GM23338 (cell line): ENCODE measurements around the gene ZDHHC17. TPM values are rescaled to one million over a fixed set of nuclear protein-coding genes. Genes with fewer than 3 reads are reported as not detected.

Experiments
- ATAC-seq: fragments of 200-7000 bp; cut with Tn5 transposase; 3 replicates; pipeline ENCODE4 v1.9.1; 2020
- DNase-seq: peaks from one replicate; pipeline ENCODE4 v3.0.0-alpha.2; 2015; ENCODE audit warnings: low spot score
- H2AFZ ChIP-seq: fragments of 200-600 bp; sonication (generic); 2 replicates; pipeline ENCODE4 v1.8.0; 2016; ENCODE audit warnings: antibody characterized with exemption, mild to moderate bottlenecking, moderate library complexity
- H3F3A ChIP-seq: fragments of 200-600 bp; sonication (generic); replicated peaks from 2 replicates; pipeline ENCODE4 v1.8.0; 2017; ENCODE audit warnings: antibody characterized with exemption, mixed run types, low read depth
- H3K27ac ChIP-seq: fragments of 200-600 bp; sonication (generic); 2 replicates; pipeline ENCODE4 v1.6.1; 2016; ENCODE audit warnings: low read depth
- H3K27me3 ChIP-seq: fragments of 200-600 bp; sonication (generic); 2 replicates; pipeline ENCODE4 v1.8.0; 2016; ENCODE audit warnings: mild to moderate bottlenecking, mixed run types, moderate library complexity; ENCODE audit not compliant: insufficient read depth
- H3K36me3 ChIP-seq: fragments of 200-600 bp; sonication (generic); 2 replicates; pipeline ENCODE4 v1.8.0; 2016; ENCODE audit warnings: mild to moderate bottlenecking; ENCODE audit not compliant: insufficient read depth
- H3K4me1 ChIP-seq: fragments of 200-600 bp; sonication (generic); 2 replicates; pipeline ENCODE4 v1.8.0; 2016; ENCODE audit warnings: mild to moderate bottlenecking, moderate library complexity; ENCODE audit not compliant: insufficient read depth
- H3K4me2 ChIP-seq: fragments of 200-600 bp; sonication (generic); 2 replicates; pipeline ENCODE4 v1.7.1; 2017; ENCODE audit warnings: mixed run types
- H3K4me3 ChIP-seq: fragments of 200-600 bp; sonication (generic); 2 replicates; pipeline ENCODE4 v1.6.1; 2016; ENCODE audit warnings: mixed run types
- H3K79me2 ChIP-seq: fragments of 200-600 bp; sonication (generic); replicated peaks from 2 replicates; pipeline ENCODE4 v1.8.0; 2017; ENCODE audit warnings: mild to moderate bottlenecking; ENCODE audit not compliant: insufficient read depth
- H3K9me2 ChIP-seq: fragments of 200-600 bp; sonication (generic); 2 replicates; pipeline ENCODE4 v1.8.0; 2017; ENCODE audit not compliant: insufficient read depth
- H4K20me1 ChIP-seq: fragments of 200-600 bp; sonication (generic); replicated peaks from 2 replicates; pipeline ENCODE4 v1.8.0; 2017; ENCODE audit warnings: mild to moderate bottlenecking; ENCODE audit not compliant: insufficient read depth
- H3K27ac Mint-ChIP-seq: 2 replicates; pipeline ENCODE4 v1.8.0; 2020; ENCODE audit warnings: inconsistent platforms, mild to moderate bottlenecking, moderate library complexity, mixed read lengths
- H3K27me3 Mint-ChIP-seq: 3 replicates; pipeline ENCODE4 v1.8.0; 2022; ENCODE audit warnings: low read depth, mild to moderate bottlenecking, moderate library complexity, mixed read lengths, inconsistent platforms; ENCODE audit not compliant: insufficient read depth, poor library complexity
- H3K36me3 Mint-ChIP-seq: 3 replicates; pipeline ENCODE4 v1.8.0; 2021; ENCODE audit warnings: low read depth, mild to moderate bottlenecking, inconsistent platforms, moderate library complexity, mixed read lengths
- H3K4me1 Mint-ChIP-seq: 3 replicates; pipeline ENCODE4 v1.8.0; 2020; ENCODE audit warnings: mild to moderate bottlenecking, inconsistent platforms, mixed read lengths
- H3K4me3 Mint-ChIP-seq: 3 replicates; pipeline ENCODE4 v1.8.0; 2021; ENCODE audit warnings: moderate library complexity, mild to moderate bottlenecking, inconsistent platforms, mixed read lengths
- H3K9me3 Mint-ChIP-seq: 3 replicates; pipeline ENCODE4 v1.8.0; 2020; ENCODE audit warnings: moderate library complexity, mild to moderate bottlenecking, inconsistent platforms, mixed read lengths
- CREB1 ChIP-seq: fragments of 250-450 bp; sonication (Bioruptor Pico); IDR thresholded peaks from 2 replicates; pipeline ENCODE4 v1.5.0; 2020; ENCODE audit warnings: low read depth, mild to moderate bottlenecking, moderate library complexity
- EZH2 ChIP-seq: fragments of 200-600 bp; sonication (generic); IDR thresholded peaks from one replicate; pipeline ENCODE4 v1.8.0; 2017; ENCODE audit warnings: antibody characterized with exemption, mild to moderate bottlenecking, low read depth; ENCODE audit not compliant: unreplicated experiment
- EZH2phosphoT487 ChIP-seq: fragments of 200-600 bp; sonication (generic); IDR thresholded peaks from one replicate; pipeline ENCODE4 v1.8.1; 2018; ENCODE audit warnings: antibody characterized with exemption; ENCODE audit not compliant: unreplicated experiment
- JUNB ChIP-seq: IDR thresholded peaks from one replicate; pipeline ENCODE4 v1.6.1; 2016; ENCODE audit warnings: antibody characterized with exemption; ENCODE audit not compliant: unreplicated experiment
- NANOG ChIP-seq: IDR thresholded peaks from 2 replicates; pipeline ENCODE4 v1.6.1; 2016; ENCODE audit warnings: antibody characterized with exemption, borderline replicate concordance
- POLR2AphosphoS5 ChIP-seq: IDR thresholded peaks from 2 replicates; pipeline ENCODE4 v1.6.1; 2016; ENCODE audit warnings: antibody characterized with exemption, low read depth
- STAT1 ChIP-seq: IDR thresholded peaks from one replicate; pipeline ENCODE4 v1.6.1; 2016; ENCODE audit warnings: antibody characterized with exemption; ENCODE audit not compliant: unreplicated experiment
- ZNF114 ChIP-seq: fragments of 250-450 bp; sonication (Bioruptor Pico); IDR thresholded peaks from 2 replicates; pipeline ENCODE4 v1.5.0; 2020; ENCODE audit warnings: mild to moderate bottlenecking, moderate library complexity
- ZNF331 ChIP-seq: fragments of 250-450 bp; sonication (Bioruptor Pico); IDR thresholded peaks from 2 replicates; pipeline ENCODE4 v1.5.0; 2020; ENCODE audit warnings: low read depth, mild to moderate bottlenecking, moderate library complexity
- polyA plus RNA-seq: library from polyadenylated mRNA; unstranded; fragments of >200 nt; fragmentation: Nextera tagmentation; extraction: Ambion mirVana; gene quantifications from 2 replicates; pipeline ENCODE4 v1.2.1, GENCODE V29; 2016
- total RNA-seq: library from RNA; depleted of rRNA; stranded (reverse); fragments of >200 nt; shearing (Covaris generic); gene quantifications from 2 replicates; pipeline ENCODE4 v1.2.3, GENCODE V29; 2014
- TF ChIP-seq, protein P1 (sequence below): IDR thresholded peaks from one replicate; pipeline ENCODE4 v1.6.1; 2018; ENCODE audit warnings: antibody characterized with exemption; ENCODE audit not compliant: unreplicated experiment
- TF ChIP-seq, protein P2 (sequence below), 2 experiments: fragments of 200-600 bp in 1 of 2; sonication (generic) in 1 of 2; conservative IDR thresholded peaks; 2 replicates each; pipeline versions ENCODE4 v1.5.1 to v1.6.1; 2016 to 2017; ENCODE audit warnings: antibody characterized with exemption in 2 of 2, low read depth in 2 of 2, mild to moderate bottlenecking in 2 of 2, moderate library complexity in 1 of 2
- TF ChIP-seq, protein P3 (sequence below): IDR thresholded peaks from 2 replicates; pipeline ENCODE4 v1.6.1; 2016; ENCODE audit warnings: antibody characterized with exemption
- TF ChIP-seq, protein P4 (sequence below): fragments of 250-450 bp; sonication (Bioruptor Pico); IDR thresholded peaks from 2 replicates; pipeline ENCODE4 v1.5.0; 2020; ENCODE audit warnings: mild to moderate bottlenecking, moderate library complexity

The ZDHHC17 gene
- total and polyA plus RNA-seq, 2 experiments from 2014 or later: 15.7 to 43.5 TPM

DNA sequence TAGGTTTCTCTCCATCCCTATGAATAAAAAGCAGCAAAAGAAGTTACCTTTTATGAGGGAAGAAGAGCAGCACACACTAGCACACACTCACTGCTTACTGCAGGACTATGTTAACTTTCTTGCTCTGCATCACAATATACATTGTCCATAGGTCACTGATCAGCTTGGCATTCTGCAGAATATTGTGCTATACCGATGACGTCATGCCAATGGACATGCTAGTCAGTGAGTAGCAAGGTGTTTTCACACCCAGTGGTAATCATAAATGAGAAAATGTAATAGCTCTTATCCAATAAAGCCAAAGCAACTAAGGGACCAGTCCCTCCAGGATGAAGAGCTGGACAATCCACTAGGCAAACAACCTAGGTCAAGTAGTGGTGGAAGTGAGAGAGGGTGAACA lies 16.7 kb upstream of the ZDHHC17 start:
- no peak overlapping the region for H3K4me3 Mint-ChIP-seq
- no peak for ATAC-seq

More for the DNA sequence above, 16.7 kb upstream of the ZDHHC17 start:
- Histone ChIP-seq H2AFZ (no peak overlapping the region), H4K20me1 (no peaks in the 10 kb centered on the region), H3K27me3 (no peaks in the 10 kb centered on the region), H3K4me2 (no peak overlapping the region), H3K4me3 (no peak overlapping the region), H3K36me3 (no peaks in the 10 kb centered on the region), H3K27ac (no peak overlapping the region), H3K9me2 (peaks cover 8% of the 10 kb centered on the region), H3F3A (no peaks in the 10 kb centered on the region), H3K4me1 (no peaks in the 10 kb centered on the region), H3K79me2 (no peaks in the 10 kb centered on the region)
- no peak for TF ChIP-seq EZH2
- TF ChIP-seq ZNF114 (CRISPR knock-in tag): no peak
- TF ChIP-seq POLR2AphosphoS5: no peak
- no peak for TF ChIP-seq NANOG
- TF ChIP-seq, protein P1, sequence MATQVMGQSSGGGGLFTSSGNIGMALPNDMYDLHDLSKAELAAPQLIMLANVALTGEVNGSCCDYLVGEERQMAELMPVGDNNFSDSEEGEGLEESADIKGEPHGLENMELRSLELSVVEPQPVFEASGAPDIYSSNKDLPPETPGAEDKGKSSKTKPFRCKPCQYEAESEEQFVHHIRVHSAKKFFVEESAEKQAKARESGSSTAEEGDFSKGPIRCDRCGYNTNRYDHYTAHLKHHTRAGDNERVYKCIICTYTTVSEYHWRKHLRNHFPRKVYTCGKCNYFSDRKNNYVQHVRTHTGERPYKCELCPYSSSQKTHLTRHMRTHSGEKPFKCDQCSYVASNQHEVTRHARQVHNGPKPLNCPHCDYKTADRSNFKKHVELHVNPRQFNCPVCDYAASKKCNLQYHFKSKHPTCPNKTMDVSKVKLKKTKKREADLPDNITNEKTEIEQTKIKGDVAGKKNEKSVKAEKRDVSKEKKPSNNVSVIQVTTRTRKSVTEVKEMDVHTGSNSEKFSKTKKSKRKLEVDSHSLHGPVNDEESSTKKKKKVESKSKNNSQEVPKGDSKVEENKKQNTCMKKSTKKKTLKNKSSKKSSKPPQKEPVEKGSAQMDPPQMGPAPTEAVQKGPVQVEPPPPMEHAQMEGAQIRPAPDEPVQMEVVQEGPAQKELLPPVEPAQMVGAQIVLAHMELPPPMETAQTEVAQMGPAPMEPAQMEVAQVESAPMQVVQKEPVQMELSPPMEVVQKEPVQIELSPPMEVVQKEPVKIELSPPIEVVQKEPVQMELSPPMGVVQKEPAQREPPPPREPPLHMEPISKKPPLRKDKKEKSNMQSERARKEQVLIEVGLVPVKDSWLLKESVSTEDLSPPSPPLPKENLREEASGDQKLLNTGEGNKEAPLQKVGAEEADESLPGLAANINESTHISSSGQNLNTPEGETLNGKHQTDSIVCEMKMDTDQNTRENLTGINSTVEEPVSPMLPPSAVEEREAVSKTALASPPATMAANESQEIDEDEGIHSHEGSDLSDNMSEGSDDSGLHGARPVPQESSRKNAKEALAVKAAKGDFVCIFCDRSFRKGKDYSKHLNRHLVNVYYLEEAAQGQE: no peak
- TF ChIP-seq, protein P2, sequence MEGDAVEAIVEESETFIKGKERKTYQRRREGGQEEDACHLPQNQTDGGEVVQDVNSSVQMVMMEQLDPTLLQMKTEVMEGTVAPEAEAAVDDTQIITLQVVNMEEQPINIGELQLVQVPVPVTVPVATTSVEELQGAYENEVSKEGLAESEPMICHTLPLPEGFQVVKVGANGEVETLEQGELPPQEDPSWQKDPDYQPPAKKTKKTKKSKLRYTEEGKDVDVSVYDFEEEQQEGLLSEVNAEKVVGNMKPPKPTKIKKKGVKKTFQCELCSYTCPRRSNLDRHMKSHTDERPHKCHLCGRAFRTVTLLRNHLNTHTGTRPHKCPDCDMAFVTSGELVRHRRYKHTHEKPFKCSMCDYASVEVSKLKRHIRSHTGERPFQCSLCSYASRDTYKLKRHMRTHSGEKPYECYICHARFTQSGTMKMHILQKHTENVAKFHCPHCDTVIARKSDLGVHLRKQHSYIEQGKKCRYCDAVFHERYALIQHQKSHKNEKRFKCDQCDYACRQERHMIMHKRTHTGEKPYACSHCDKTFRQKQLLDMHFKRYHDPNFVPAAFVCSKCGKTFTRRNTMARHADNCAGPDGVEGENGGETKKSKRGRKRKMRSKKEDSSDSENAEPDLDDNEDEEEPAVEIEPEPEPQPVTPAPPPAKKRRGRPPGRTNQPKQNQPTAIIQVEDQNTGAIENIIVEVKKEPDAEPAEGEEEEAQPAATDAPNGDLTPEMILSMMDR (conservative IDR thresholded peaks at IDR 0.05; ENCODE audit: low read depth in 2 of 2): no peak
- TF ChIP-seq, protein P3, sequence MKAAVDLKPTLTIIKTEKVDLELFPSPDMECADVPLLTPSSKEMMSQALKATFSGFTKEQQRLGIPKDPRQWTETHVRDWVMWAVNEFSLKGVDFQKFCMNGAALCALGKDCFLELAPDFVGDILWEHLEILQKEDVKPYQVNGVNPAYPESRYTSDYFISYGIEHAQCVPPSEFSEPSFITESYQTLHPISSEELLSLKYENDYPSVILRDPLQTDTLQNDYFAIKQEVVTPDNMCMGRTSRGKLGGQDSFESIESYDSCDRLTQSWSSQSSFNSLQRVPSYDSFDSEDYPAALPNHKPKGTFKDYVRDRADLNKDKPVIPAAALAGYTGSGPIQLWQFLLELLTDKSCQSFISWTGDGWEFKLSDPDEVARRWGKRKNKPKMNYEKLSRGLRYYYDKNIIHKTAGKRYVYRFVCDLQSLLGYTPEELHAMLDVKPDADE: no peak
- TF ChIP-seq ZNF331 (CRISPR knock-in tag): no peak
- TF ChIP-seq STAT1: no peak
- TF ChIP-seq JUNB: no peak
- TF ChIP-seq EZH2phosphoT487: no peak
- no peak for TF ChIP-seq CREB1
- TF ChIP-seq, protein P4, sequence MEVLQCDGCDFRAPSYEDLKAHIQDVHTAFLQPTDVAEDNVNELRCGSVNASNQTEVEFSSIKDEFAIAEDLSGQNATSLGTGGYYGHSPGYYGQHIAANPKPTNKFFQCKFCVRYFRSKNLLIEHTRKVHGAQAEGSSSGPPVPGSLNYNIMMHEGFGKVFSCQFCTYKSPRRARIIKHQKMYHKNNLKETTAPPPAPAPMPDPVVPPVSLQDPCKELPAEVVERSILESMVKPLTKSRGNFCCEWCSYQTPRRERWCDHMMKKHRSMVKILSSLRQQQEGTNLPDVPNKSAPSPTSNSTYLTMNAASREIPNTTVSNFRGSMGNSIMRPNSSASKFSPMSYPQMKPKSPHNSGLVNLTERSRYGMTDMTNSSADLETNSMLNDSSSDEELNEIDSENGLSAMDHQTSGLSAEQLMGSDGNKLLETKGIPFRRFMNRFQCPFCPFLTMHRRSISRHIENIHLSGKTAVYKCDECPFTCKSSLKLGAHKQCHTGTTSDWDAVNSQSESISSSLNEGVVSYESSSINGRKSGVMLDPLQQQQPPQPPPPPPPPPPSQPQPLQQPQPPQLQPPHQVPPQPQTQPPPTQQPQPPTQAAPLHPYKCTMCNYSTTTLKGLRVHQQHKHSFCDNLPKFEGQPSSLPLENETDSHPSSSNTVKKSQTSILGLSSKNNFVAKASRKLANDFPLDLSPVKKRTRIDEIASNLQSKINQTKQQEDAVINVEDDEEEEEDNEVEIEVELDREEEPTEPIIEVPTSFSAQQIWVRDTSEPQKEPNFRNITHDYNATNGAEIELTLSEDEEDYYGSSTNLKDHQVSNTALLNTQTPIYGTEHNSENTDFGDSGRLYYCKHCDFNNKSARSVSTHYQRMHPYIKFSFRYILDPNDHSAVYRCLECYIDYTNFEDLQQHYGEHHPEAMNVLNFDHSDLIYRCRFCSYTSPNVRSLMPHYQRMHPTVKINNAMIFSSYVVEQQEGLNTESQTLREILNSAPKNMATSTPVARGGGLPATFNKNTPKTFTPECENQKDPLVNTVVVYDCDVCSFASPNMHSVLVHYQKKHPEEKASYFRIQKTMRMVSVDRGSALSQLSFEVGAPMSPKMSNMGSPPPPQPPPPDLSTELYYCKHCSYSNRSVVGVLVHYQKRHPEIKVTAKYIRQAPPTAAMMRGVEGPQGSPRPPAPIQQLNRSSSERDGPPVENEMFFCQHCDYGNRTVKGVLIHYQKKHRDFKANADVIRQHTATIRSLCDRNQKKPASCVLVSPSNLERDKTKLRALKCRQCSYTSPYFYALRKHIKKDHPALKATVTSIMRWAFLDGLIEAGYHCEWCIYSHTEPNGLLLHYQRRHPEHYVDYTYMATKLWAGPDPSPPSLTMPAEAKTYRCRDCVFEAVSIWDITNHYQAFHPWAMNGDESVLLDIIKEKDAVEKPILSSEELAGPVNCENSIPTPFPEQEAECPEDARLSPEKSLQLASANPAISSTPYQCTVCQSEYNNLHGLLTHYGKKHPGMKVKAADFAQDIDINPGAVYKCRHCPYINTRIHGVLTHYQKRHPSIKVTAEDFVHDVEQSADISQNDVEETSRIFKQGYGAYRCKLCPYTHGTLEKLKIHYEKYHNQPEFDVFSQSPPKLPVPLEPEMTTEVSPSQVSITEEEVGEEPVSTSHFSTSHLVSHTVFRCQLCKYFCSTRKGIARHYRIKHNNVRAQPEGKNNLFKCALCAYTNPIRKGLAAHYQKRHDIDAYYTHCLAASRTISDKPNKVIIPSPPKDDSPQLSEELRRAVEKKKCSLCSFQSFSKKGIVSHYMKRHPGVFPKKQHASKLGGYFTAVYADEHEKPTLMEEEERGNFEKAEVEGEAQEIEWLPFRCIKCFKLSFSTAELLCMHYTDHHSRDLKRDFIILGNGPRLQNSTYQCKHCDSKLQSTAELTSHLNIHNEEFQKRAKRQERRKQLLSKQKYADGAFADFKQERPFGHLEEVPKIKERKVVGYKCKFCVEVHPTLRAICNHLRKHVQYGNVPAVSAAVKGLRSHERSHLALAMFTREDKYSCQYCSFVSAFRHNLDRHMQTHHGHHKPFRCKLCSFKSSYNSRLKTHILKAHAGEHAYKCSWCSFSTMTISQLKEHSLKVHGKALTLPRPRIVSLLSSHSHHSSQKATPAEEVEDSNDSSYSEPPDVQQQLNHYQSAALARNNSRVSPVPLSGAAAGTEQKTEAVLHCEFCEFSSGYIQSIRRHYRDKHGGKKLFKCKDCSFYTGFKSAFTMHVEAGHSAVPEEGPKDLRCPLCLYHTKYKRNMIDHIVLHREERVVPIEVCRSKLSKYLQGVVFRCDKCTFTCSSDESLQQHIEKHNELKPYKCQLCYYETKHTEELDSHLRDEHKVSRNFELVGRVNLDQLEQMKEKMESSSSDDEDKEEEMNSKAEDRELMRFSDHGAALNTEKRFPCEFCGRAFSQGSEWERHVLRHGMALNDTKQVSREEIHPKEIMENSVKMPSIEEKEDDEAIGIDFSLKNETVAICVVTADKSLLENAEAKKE (CRISPR knock-in tag): no peak
- H3K27me3 Mint-ChIP-seq: peaks cover 2% of the 10 kb centered on the region
- H3K27ac Mint-ChIP-seq: no peak overlapping the region
- H3K36me3 Mint-ChIP-seq: no peaks in the 10 kb centered on the region
- no peaks in the 10 kb centered on the region for H3K4me1 Mint-ChIP-seq
- DNase-seq: no peak
- H3K9me3 Mint-ChIP-seq: no peaks in the 10 kb centered on the region; the same call in 2 of the 3 replicates
